DMS53 treated with DMSO at 0.1 percent for 48 hours (cell line): ENCODE data around the gene ADAP1.

Source experiments
- DNase-seq: peaks from one replicate; lab custom pipeline; 2025; ENCODE audit not compliant: unreplicated experiment; lab: John Stamatoyannopoulos, UW

ADAP1 gene

DNA sequence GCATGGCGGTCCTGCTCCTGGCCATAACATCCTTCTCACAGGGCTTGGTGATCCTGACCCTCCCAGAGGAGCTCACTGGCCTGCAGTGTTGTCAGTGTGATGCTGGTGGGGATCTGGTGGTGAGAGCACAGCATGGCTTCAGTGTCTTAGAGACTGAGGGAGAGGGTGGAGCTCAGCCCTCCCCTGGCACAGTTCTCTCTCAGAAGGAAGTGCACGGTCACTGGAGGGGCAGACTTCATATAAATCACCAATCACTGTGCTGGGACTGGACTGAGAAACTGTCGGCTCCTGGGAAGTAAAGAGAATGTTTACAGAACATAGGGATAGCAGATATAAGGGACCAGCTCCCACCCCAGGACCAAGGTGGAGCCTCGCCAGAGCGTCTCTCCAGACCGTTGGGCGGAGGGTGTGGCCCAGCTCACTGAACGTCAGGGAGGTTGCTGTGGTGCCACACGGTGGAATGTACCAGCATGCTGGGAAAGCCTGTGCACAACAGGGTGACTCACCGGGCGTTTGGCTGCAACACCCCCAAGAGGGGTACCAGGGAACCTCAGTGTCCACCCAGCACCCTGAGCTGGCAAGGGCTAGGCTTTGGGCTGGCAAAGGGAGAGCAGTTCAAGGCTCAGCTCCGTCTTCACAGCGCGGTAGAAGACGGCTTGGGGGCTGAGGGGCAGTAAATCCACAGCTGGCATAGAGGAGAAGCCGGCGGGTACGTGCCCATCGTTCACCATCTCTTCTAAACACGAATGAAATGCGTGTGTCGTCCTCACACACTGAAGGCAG, 86.9 kb downstream of the ADAP1 start:
- no peak for DNase-seq

DNA sequence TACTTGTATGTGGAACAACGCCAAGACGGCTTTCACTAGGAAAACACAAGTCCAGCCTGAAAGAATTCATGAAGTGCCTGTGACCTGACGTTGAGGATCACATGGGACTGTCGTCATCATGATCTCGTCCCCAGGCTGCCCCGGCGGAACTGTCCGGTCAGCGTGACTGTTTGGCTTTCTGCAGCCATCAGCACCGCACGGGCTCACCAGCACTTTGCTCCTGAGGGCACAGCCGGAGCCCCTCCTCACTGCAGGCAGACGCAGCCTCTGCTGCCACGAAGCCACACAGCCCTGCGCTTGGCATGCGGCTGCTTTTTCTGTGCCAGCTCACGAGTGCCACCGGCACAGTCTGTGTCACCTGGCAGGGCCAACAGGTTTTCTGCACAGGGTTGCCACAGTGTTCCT, 87.5 kb downstream of the ADAP1 start:
- DNase-seq: no peak

DNA sequence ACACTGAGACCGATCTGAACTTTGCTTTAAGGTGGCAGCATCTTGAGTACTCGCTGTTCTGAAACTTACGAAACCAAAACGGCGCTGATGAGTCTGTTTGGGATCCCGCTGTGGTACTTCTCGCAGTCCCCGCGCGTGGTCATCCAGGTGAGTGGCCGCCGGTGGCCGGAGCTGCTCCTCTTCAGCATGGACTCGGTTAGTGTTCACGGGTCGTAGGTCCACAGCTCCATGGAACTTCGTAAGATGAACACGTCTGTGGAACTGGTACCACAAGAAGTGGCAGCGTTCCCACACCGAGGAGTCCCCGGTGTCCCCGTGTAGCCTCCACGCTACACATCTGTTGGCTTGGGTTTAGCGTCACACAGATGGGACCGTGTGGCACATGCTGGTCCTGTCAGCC, 88.6 kb downstream of the ADAP1 start:
- no peak for DNase-seq

DNA sequence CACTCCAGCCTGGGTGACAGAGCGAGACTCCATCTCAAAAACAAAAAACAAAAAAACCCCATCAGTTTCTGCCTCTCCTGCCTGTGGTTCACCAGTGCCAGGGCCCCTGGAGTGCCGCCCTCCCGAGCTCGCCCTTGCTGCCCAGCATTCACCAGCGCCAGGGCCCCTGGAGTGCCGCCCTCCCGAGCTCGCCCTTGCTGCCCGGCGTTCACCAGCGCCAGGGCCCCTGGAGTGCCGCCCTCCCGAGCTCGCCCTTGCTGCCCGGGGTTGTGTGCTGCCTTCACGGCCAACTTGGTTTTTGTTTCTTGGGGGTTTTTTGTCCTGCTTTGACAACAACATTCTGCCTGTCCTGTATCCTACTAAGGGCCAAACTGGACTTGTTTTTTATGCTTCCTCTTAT, 91.4 kb downstream of the ADAP1 start:
- DNase-seq: no peak

DNA sequence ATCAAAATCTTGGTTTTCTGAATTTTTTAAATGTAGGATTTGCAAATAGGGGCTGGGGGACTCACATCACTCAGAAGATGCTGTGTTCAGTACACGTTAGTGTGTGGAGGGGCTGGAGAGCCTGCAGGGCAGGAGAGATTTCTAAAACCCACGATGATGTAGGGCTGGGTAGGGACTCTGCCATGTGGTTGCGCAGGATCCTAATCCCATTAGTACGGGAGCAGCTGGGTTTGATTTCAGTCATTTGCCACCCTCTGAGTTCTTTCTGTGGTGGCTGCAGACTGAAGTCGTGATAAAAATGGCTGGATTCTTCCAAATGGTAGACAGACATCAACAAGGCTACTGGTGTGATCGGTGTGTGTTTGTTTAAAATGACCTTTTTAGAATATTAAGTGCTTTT, 92.3 kb downstream of the ADAP1 start:
- no peak for DNase-seq

DNA sequence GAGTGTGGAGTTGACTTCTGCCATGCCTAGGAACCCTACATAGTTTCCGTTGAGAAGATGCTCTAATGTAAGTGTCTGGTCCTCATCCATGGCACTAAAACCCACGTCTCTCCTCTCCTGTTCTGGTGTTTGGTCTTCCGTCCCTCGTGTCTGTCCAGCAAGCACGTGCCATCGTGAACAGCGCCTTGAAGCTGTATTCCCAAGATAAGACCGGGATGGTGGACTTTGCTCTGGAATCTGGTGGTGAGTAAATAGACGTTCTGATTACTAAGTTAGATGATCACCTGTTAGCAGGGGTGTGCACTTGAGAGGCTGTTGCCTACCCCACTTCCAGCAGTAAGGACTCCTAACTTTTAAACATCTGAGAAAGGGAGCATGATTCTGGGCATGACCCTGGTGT, 93.3 kb downstream of the ADAP1 start:
- no peak for DNase-seq

DNA sequence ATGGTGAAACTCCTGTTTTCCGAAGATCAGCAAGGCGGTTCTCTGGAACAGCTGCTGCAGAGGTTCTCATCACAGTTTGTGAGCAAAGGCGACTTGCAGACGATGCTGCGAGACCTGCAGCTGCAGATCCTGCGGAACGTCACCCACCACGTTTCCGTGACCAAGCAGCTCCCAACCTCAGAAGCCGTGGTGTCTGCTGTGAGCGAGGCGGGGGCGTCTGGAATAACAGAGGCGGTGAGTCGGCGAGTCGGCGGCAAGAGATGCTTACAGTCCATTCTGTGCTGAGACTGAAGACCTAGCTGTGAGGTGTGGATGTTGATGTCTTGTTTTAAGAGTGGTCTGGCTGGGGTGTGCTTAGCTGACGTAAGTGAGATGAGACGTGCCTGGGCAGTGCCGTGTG, 94.3 kb downstream of the ADAP1 start:
- DNase-seq: no peak

DNA sequence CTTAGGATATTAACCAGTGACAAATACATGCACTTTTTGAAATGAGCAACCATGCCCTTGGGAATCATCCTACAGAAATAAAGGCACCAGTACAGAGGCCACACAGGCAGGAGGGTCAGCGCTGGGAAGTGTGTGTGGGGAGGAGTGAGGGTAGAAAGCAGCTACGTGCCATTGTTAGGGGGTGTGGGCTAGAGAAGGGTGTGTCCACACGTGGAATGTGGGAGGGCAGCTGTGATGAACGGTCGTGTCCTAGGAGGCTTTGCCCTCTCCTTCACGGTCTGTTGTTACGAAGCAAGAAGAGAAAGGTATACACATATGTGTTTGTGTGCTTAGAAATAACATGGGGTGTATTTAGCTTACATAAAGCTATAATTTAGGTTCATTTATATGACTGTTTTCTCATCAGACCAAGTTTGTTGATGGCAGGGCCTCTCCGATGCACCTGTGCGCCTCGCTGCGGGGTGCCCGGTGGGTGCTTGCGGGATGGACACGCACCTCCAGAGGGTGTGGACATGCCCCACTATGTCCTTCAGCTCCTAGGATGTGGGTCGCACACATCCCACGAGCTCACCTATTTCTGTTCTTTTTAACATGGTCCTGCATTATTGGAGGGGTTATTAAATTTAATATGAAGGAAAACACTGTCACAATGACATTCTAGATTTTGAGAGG, 95.0 kb downstream of the ADAP1 start:
- no peak for DNase-seq

DNA sequence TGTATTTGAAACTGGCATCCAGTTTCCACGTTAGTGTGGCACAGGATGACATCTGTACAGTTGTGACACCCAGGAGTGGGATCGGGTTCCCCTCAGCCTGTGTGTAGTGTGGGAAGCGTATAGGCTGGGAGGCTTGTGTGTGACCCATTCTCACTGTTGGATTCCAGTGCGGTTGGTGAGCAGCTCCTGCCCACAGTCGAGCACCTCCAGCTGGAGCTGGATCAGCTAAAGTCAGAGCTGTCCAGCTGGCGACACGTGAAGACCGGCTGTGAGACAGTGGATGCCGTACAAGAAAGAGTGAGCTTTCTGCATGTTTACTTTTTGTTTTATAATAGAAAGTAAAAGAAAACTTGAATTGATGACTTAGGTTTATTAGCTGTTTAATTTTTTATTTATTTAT, 96.8 kb downstream of the ADAP1 start:
- no peak for DNase-seq

DNA sequence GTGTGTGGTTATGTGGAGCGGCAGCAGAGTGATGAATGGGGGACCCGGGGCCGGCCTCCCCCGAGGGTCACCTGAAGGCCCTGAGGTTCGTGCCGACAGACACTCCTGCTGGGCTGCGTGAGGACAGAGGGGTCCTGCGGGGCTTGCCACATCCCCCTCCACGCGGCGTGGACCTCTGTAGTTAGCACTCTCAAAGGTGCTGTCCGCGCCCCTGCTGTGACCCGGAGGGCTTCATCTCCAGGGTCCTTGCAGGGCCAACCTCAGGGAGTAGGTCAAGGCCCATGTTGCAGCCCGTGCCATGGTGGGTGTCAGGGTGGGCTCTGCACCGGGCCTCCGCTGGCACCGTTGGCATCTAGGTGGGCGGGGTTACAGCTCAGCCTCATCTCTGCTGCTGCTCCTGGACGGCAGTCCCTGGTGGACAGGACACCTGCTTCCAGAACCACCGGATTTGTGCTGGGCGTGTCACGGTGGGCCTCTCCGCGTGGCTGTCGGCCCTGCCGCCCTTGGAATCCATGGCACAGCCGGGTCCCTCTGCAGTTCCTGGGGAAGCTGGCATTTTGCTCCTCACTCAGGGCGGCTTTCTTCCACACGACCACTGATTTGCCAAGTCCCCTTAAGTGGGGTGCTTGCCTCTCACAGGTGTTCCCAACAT, 97.9 kb downstream of the ADAP1 start:
- DNase-seq: no peak

DNA sequence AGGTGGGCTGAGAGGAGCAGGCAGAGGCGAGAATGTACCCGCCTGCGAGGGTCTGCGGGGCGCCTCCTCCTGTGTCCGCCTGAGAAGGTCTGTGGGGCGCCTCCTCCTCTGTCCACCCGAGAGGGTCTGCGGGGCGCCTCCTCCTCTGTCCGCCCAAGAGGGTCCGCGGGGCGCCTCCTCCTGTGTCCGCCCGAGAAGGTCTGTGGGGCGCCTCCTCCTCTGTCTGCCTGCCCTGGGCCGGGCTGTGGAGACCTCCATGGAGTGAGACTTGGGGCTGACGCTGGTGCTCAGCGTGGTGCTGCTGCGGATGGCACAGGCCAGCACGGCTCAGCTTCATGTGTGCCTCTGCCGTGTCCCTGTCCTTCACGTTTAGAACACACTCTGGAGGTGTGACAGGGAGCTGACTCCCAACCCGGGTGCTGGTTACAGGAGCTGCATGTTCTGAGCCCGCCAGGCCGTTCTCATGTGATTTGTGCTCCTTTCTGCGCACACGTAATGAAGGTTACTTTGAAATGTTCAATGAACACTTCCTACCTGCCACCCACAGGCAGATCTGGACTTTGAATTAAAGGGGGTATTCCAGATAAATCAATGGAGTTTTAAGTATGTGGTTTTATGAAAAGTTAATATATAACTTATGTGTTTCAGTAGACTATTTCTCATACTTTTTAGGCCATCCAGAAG, 98.7 kb downstream of the ADAP1 start:
- no peak for DNase-seq

DNA sequence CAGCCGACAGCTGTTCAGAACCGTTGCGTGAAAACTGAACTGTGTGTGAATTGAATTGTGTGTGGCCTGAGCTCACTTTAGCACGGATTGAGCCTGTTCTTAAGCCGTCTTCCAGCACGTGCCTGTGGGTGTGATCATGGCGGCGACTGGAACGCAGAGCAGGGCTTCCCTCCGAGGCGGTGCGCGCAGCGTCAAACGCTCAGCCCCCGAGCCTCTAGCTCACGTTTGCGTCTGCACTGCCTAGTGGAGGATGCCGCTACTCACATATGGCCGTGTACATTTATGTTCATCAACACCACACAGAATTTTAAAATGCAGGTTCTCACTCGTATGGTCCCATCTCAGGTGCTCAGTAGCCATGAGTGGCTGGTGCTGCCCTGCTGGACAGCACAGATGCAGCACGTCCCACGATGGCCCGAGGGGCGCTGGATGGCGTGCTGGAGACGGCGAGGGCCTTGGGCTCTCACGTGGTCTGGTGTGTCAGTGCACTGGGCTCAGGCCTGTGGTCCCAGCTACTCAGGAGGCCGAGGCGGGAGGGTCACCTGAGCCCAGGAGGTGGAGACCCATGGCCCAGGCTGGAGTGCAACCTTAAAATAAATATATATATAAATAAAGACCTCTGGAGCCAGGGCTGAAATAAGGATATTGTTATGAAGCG, 100.2 kb downstream of the ADAP1 start:
- no peak for DNase-seq

DNA sequence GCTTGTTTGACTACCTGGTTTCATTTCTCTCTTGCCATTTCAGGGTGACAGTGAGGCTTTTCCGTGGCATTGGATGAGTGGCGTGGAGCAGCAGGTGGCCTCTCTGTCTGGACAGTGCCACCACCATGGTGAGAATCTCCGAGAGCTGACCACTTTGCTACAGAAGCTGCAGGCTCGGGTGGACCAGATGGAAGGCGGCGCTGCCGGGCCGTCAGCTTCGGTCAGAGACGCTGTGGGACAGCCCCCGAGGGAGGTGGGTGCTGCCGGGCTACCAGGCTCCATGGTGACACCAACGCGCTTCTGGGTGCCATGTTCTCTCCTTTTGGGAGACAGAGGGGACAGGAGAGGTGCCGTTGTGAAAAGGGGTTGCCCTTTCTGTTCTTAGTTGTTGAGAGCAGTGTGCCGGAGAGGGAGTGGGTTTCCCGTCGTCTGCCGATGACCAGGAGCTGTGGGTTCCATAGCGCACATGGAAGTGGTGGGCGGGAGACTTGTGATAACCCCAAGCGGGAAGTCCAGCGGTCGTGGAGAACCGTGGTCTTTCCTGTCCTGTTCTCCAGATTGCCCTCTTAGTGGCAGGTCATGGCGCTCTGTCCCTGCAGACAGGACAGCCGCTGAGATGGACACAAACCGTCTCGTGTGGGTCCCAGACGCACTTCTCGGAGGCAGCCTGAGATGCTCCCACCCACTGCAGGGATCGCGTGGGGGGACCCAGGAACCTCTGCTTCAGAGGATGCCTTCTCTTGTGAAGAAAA, 100.9 kb downstream of the ADAP1 start:
- DNase-seq: no peak

DNA sequence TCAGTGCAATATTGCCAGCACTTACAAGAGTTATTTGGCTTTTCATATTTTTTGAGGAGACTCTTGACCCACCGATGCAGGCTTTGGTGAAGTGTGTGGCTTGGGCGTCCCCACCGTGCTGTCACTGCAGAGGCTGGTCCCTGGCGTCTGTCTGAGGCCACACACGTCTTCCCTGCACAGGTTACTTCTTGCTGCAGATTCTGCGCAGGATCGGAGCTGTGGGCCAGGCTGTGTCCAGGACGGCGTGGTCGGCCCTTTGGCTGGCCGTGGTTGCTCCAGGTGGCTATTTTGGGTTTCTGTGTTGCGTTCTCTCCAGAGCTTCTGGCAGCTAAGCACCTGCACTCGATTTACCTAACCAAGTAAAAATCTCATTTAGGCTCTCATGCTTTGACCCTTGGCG, 103.3 kb downstream of the ADAP1 start:
- no peak for DNase-seq

DNA sequence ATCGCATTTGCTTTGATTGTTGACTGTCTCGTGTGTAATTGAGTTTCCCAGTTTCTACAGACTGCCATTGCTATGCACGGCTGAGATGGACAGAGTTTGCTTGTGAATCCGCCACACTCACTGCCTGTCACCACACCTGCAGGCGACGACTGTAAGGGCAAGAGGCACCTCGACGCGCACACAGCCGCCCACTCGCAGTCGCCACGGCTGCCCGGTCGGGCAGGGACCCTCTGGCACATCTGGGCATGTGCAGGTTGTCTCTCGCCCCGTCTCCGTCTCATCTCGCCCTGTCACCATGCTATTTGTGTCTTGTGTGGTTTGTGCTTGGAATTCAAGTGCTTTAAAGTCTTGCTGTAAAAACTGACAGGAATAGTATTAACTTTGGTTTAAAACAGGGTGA, 104.7 kb downstream of the ADAP1 start:
- DNase-seq: no peak

DNA sequence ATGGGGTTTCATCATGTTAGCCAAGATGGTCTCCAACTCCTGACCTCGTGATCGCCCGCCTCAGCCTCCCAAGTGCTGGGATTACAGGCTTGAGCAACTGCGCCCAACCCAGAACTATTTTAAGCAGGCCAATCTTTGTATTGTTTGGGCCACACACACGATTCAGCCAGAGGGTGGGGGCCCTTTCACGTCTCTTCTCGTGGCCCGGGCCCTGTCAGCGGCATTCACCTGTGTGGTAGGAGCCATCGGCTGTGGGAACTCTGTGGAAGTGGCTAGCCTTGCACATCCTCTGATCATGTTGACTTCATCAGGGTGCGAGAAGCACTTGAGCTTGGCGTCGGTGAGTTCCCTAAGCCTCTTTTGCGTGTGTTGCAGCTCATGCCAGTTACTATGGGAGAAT, 105.3 kb downstream of the ADAP1 start:
- no peak for DNase-seq
